ENCODE measurements around the gene CLBA1.

GRCh38 chr14:105026802-105027563, 41.4 kb downstream of the CLBA1 start:
- TF ChIP-seq, protein P1, sequence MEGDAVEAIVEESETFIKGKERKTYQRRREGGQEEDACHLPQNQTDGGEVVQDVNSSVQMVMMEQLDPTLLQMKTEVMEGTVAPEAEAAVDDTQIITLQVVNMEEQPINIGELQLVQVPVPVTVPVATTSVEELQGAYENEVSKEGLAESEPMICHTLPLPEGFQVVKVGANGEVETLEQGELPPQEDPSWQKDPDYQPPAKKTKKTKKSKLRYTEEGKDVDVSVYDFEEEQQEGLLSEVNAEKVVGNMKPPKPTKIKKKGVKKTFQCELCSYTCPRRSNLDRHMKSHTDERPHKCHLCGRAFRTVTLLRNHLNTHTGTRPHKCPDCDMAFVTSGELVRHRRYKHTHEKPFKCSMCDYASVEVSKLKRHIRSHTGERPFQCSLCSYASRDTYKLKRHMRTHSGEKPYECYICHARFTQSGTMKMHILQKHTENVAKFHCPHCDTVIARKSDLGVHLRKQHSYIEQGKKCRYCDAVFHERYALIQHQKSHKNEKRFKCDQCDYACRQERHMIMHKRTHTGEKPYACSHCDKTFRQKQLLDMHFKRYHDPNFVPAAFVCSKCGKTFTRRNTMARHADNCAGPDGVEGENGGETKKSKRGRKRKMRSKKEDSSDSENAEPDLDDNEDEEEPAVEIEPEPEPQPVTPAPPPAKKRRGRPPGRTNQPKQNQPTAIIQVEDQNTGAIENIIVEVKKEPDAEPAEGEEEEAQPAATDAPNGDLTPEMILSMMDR (conservative IDR thresholded peaks at IDR 0.05; ENCODE audit: low read depth, low read length) = no peak
- TF ChIP-seq EZH2 (IDR thresholded peaks at IDR 0.05; ENCODE audit: low read length, unreplicated experiment) = no peak

Measured in PC-3 (cell line).